Measurements from ENCODE around the gene DPCD.

DPCD gene

DNA sequence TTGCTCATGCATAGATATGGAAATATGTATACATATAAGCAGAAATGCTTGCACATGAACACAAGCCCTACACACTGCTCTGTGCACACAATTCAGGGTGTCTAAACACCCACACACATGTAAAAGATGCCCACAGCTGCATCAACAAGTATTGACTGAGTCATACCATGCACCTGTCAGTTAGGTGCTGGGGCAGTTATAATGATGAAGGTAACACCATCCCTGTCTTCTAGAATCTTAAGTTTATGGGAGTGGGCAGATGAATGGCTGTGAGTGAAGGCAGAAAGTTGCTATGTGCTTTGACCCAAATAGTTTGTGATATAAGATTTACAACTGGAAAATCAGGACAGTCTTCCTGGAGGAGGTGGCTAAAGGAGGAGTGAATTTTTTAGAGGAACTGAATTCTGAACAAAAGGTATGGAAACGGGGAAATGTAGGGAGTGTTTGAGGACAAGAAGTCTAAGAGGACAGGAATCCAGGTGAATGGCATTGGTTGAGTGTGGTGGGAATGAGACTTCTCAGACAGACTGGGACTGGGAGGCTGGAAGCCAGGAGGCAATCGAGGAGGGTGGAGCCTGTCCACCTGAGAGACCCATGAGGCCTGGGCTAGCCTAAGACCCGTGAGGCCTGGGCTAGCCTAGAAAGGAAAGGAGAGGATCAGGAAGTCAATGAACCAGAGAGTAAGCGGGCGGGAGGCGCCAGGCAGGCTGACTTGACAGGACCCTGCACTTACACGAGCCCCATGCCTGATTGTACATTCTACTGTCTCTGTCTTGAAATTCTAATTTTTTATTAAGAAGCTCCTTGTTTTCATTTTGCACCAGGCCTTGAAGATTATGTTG, 20.7 kb upstream of the DPCD start:
- DNase-seq, result no peak

DNA sequence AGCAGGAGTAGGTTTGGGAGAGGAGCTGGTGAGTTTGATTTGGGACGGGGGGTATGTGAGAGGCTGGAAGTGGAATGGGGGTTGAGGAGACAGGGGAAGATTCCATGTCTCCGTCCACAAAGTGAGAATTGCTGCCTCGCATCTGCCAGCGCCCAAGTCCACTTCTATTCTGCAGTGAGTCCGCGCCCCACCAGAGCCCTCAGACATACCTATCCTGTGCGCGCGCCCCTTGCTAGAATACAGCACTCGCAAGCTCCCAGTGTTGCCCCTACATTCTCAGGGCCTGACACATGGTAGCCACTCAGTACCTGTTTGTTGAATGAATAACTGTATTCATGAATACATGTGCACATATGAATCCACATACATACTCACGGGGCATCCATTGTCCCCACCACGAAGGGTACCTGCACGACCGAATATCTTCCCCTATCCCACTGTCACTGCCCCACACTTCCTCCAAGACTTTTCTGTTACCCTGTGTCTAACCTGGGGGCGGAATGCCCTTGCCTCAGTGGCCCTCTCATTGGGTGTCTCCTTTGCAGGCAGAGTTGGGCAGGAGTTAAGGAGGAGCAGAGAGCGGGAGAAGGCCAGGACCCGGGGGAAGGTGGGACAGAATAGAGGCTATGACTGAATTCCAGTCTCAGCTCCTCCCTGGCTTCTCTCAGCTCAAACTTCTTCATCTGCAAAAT, 19.9 kb upstream of the DPCD start:
- DNase-seq, result no peak

- DNase-seq, result no peak
These were observed 18.8 kb upstream of the DPCD start for GRCh38 chr10:101569323-101569621.

DNA sequence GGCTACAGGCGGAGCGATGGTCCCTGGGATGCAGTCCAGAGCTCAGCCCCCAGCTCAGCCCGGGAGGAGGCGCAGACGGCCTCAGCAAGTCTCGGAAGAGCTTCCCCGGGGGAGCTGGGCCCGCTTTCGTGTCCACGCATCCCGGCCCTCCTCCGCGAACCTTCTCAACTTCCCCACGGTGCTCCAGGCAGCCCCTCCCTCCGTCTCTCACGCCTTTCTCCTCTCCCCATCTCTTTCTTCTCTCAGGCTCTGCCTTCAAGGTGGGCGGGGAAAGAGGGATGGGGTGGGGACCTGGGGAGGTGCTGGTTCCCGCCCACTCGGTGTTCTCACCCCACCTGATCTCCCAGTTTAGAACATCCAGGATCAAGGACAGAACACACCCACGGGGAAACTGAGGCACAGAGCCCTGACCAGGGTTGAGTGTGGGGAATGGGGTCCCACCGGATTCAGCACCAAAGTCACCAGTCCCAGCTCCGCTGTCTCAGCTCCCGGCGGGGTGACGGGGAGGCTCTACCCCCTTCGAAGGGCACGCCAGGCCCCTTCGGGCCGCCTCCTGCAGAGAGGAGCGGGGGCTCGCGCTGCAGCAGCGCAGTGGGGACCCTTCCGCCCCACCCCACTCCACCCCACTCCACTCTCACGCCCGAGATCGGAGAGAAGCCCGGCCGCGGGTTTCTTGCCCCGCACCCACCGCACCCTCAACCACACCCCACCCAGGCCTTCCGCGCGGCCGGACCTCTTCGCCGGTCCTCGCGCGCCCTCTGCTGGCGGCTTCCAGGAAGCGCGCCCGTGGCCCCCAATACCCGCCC, 18.3 kb upstream of the DPCD start:
- DNase-seq, result peak; percentile 62

DNA sequence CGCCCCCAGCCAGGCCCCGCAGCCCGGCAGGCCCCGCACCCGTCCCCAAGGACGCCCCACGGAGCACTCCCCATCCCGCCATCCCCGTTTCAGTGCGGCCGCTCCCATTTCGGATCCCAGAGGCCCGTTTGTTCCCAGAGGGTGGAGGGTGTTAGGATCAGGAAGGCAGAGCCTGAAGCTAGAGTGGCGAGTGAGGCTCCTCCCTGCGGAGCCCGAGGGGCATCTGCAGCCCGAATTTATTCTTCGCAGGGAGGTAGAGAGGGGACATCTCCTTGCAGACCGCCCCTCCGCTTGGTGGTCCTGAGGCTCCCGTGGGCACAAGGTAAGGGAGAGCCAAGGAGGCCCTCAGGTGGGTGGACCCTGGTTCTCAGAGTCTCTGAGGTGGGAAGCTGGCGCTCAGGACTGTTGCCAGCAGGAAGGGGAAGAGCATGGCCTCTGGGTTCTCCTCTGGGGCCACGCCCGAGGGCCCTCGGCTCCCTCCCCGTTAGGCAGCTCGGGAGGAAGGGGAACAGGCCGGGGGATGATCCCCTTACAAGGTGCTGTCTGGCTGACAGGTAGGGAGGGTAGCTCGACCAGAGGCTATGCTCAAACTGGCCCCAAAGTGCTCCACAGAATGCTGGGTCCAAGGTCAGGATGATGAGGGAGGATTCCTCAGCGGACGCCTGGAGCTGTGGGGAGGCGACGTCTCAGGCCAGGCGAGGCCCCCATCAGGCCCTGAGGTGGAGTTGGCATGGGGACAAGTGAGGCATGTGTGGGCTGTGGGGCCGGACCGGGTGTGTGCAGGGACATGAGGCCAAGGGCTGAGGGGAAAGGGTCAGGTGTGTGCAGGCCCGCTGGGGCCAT, 17.5 kb upstream of the DPCD start:
- DNase-seq, result no peak

GRCh38 chr10:101571271-101571925, 16.7 kb upstream of the DPCD start:
- no peak for DNase-seq

GRCh38 chr10:101572126-101572525, 16.0 kb upstream of the DPCD start:
- no peak for DNase-seq

DNA sequence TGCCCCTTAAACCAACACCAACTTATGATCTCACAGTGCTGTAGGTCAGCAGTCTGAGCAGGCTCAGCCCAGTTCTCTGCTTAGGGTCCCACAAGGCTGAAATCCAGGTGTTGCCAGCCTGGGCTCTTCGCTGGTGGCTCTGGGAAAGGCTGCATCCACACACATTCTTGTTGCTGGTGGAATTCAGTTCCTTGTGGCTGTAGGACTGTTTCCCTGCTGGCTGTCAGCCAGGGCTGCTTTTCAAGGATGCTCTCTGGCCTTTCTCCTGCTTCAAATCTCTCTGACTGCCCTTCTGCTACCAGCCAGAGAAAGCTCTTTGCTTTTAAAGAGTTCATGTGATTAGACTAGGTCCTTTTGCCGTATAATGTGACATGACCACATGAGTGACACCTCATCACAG, 15.3 kb upstream of the DPCD start:
- DNase-seq, result no peak

- no peak for DNase-seq
These were observed 14.0 kb upstream of the DPCD start for GRCh38 chr10:101573885-101574753.

DNA sequence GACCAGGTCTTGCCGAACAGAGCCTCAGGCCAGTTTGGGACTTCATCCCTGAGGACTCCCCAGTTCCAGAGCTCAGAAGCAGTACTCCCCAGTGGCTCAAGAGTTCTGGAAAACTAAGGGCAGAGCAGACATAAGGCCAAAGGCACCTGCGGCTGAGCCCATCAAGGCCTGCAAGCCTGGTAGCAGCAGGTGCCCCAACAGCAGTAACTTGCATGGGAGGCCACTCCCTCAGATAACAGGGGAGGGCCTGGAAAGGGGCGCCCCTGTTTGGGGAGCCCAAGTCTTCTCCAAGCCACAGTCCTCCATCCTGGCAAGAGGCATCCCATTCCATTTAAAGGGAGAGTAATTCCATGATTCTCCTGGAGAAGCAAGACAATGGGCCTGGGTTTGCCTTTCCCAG, 13.0 kb upstream of the DPCD start:
- no peak for DNase-seq

- no peak for DNase-seq
These were observed 12.4 kb upstream of the DPCD start for GRCh38 chr10:101575580-101576210.

DNA sequence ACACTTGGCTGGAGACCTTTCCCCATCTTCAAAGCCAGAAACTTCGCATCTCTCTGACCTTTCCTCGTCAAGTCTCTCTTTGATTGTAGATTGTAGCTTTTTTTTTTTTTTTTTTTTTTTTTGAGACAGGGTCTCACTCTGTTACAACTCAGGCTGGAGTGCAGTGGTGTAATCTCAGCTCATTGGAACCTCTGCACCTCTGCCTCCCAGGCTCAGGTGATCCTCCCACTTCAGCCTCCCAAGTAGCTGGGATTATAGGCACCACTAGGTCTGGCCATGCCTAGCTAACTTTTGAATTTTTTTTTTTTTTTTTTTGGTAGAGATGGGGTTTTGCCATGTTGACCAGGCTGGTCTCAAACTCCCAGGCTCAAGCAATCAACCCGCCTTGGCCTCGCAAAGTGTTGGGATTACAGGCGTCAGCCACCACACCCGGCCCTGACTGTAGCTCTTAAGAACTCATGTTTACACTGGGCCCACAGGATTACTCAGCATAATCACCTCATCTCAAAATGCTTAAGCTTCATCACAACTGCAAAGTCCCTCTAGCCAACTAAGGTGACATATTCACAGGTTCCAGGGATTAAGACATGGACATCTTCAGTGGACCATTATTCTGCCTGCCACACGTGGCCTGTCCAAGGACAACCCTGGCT, 11.8 kb upstream of the DPCD start:
- no peak for DNase-seq

GRCh38 chr10:101577121-101577871, 10.8 kb upstream of the DPCD start:
- no peak for DNase-seq

- no peak for DNase-seq
These were observed 9.9 kb upstream of the DPCD start for GRCh38 chr10:101578192-101578591.

- DNase-seq, result no peak
These were observed 9.2 kb upstream of the DPCD start for GRCh38 chr10:101578803-101579515.

DNA sequence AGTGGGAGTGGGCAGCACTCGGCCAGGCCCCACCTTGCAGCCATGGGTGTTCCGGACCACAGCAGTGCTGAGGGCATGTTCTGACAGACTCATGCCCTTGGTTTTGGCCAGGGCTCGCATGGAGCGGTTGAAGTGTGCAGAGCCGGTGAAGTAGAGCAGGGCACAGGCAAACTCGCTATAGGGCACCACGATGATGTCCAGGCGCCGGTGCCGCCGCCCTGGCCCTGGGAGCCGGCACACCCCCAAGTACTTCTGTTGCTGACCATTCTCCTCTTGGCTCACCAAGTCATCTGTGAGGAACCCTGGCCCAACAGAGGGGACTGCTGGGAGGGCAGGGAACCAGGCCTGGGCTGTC, 8.6 kb upstream of the DPCD start:
- DNase-seq, result no peak

DNA sequence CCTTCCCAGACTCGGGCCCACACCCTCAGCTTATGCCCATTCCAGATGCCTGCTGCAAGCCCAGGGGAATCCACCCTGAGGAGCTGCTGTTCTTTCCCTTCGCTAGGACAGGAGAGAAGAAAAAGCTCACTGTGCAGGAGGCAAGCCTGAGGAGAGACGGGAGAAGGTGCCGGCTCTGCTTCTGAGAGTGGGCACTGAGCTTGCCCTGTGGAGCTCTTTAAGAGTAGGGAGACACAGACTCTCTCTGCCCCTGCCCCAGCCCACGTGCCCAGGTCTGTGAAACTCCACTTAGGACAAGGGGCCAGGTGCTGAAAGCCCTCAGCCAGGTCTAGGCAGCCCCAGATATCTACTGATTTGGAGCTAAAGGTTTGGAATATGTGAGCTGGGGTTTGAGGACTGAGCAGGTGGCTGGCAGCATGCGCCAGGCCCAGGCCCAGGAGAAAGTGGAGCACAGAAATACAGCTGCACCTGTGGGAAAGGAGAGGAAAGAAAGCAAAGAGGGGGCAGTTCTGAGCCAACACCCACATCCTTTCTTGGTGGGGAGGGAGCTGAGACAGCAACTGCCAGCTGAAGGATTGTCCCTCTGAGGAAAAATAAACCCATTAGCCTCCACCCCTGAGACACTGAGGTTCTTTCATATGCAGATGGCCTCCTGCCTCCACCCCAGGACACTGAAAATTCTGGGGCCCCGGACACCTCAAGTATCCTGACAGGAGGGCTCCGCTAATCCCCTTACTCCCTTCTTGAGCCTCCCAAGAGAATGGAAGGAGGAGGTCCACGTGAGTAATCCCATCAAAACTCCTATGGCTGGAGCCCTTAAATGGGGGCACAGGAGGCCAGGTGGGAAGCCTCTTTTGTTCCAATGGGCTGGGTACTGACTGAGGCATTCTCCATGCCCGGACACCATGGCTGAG, 7.4 kb upstream of the DPCD start:
- no peak for DNase-seq

- no peak for DNase-seq
These were observed 2.3 kb upstream of the DPCD start for GRCh38 chr10:101585841-101586240.
